IPS-NIHi7 (cell line): ENCODE data around the gene IQSEC1.

Experiments used
- DNase-seq: peaks from one replicate; pipeline ENCODE4 v3.0.0; 2012; ENCODE audit warnings: mixed read lengths; ENCODE audit errors: extremely low spot score

Gene IQSEC1

GRCh38 chr3:13028010-13028821, 45.0 kb downstream of the IQSEC1 start:
- DNase-seq: no peak

GRCh38 chr3:13027154-13027553, 46.1 kb downstream of the IQSEC1 start:
- DNase-seq: peak; percentile 72

- DNase-seq: no peak
Measured at GRCh38 chr3:13026534-13026933, 46.7 kb downstream of the IQSEC1 start.

GRCh38 chr3:13025778-13026518, 47.3 kb downstream of the IQSEC1 start:
- no peak for DNase-seq

- no peak for DNase-seq
Measured at GRCh38 chr3:13025090-13025489, 48.1 kb downstream of the IQSEC1 start.

- no peak for DNase-seq
Measured at GRCh38 chr3:13024765-13025065, 48.5 kb downstream of the IQSEC1 start.

- DNase-seq: no peak
Measured at GRCh38 chr3:13023971-13024764, 49.1 kb downstream of the IQSEC1 start.

GRCh38 chr3:13023235-13023970, 49.8 kb downstream of the IQSEC1 start:
- DNase-seq: no peak

- DNase-seq: peak; percentile 82
Measured at GRCh38 chr3:13022348-13023234, 50.6 kb downstream of the IQSEC1 start.

GRCh38 chr3:13021141-13022114, 51.8 kb downstream of the IQSEC1 start:
- DNase-seq: no peak

GRCh38 chr3:13020159-13020750, 53.0 kb downstream of the IQSEC1 start:
- no peak for DNase-seq

GRCh38 chr3:13019243-13020095, 53.8 kb downstream of the IQSEC1 start:
- peak; percentile 88 for DNase-seq

- DNase-seq: no peak
Measured at GRCh38 chr3:13018561-13019242, 54.5 kb downstream of the IQSEC1 start.

- DNase-seq: no peak
Measured at GRCh38 chr3:13018043-13018451, 55.2 kb downstream of the IQSEC1 start.

GRCh38 chr3:13017361-13018042, 55.7 kb downstream of the IQSEC1 start:
- no peak for DNase-seq

GRCh38 chr3:13016721-13017255, 56.4 kb downstream of the IQSEC1 start:
- DNase-seq: no peak
